GM21526 (cell line): ENCODE results near the gene CACNA1C.

Source experiments
- ATAC-seq: cut with Tn5 transposase; IDR thresholded peaks from one replicate; pipeline ENCODE4 v1.9.1; 2021; ENCODE audit warnings: moderate library complexity; ENCODE audit not compliant: unreplicated experiment, low FRiP score

The CACNA1C gene

GRCh38 chr12:2165021-2165420, 112.2 kb downstream of the CACNA1C start:
- no peak for ATAC-seq

- ATAC-seq: no peak
Measured at GRCh38 chr12:2165927-2166326, 113.1 kb downstream of the CACNA1C start.

DNA sequence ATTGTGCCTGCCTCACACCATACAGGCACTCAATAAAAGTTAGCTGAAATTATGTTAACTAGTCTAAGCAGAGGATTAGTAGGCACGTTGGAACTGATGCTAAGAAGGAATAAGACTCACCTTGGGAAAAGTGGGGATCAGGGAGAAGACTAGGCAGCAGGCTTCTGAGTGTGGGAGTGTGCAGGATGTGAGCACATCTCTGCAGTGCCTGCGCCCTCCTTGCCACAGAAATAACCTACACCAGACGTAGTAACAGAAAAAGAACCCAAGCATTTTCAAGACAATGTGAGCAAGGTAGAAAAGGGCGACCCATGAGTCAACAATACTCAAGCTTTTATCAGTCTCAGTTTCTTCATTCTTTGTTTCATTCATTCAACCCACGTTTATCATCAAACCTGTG, 113.9 kb downstream of the CACNA1C start:
- no peak for ATAC-seq

GRCh38 chr12:2167231-2167630, 114.4 kb downstream of the CACNA1C start:
- ATAC-seq: no peak

- no peak for ATAC-seq
Measured at GRCh38 chr12:2168808-2169207, 116.0 kb downstream of the CACNA1C start.

- no peak for ATAC-seq
Measured at GRCh38 chr12:2169489-2169888, 116.7 kb downstream of the CACNA1C start.

- no peak for ATAC-seq
Measured at GRCh38 chr12:2169940-2170339, 117.2 kb downstream of the CACNA1C start.

GRCh38 chr12:2170376-2170775, 117.6 kb downstream of the CACNA1C start:
- ATAC-seq: no peak

- ATAC-seq: no peak
Measured at GRCh38 chr12:2171672-2172426, 119.1 kb downstream of the CACNA1C start.

- no peak for ATAC-seq
Measured at GRCh38 chr12:2172491-2173214, 119.9 kb downstream of the CACNA1C start.

DNA sequence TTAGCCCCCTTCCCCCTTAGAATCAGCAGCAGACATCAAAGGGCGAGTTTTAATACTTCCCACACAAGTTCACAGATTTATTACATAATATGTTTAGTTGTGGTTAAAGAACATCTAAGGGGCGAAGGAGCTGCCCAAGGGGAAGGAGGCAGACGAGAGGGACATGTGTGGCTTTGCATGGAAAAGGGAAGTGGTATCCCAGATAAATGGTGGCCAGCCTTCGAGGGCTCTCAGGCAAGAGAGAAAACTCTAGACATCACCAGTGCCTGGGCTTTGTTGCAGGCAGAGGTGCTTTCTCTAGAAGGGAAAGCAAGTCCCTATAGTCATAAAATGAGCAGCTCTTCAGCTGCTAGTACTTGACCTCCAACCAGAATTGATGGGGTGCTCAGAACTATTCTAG, 121.2 kb downstream of the CACNA1C start:
- no peak for ATAC-seq

GRCh38 chr12:2177003-2177402, 124.2 kb downstream of the CACNA1C start:
- no peak for ATAC-seq

- ATAC-seq: no peak
Measured at GRCh38 chr12:2177751-2178150, 125.0 kb downstream of the CACNA1C start.

DNA sequence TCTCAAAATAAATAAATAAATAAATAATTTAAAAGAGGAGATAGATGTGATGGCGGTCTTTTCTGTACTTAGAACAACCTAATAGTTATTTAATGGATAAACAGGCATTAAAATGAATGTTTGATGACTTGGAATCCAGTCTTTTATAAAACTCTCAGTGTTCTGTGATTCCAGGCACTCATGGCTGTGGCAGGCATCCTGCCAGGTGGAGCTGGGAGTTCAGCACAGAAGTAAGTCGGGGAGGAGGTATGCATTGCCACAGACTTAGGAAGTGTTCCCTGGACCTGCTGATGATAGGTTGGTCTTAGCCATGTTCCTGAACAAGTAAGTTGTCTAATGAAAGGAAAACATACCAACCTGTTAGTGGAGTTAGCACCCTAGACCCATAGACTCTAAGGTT, 126.3 kb downstream of the CACNA1C start:
- no peak for ATAC-seq

DNA sequence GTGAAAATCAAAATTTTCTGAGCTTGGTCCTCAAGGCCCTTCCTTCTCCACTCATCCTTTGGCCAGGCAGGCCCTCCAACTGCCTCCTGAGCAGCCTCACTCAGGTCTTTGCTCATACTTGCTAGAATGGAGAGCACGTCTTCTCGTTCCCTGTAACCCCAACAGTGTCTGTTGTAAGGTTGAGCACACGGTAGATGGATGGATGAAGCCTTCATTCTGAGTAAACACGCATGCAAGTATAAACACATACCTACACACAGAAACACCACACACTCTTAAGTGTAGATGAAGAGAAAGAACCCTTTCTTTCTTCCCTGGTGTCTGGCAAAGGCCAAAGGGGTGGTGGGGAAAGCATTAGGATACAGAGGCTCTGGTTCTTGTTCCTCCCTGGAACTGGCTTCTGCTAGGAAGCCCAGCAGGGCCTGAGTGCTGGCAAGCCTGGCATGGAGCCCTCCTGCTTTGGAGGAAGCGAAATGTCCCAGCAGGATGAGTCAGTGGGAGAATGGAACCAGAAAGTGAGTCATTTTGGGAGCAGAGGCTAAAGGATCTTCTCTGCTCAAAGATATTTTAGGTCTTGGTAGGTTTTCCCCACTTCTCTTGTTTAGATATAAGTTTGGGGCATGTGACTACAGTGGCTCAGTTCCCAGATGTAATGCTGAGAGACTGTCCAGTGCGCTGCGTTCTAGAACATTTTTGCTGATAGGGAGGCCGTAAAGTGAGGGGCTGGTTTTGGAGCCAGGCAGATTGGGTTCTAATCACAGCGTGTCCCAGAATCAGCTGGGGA, 127.4 kb downstream of the CACNA1C start:
- no peak for ATAC-seq

DNA sequence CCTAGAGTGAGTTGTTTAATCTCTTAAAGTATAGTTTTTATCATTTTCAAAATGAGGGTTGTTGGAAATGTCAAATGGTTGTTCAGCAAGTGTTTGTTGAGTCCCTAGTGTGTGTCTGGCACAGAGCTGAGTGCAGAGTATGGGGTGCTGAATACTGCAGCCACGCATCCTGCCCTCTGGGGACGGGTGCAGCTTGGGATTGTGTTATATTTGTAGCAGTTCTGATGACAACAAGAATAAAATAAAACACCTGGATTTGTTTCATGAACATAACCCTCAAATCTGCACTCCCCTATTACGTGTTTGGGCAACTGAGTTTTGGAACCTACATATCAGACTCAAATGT, 127.9 kb downstream of the CACNA1C start:
- no peak for ATAC-seq

DNA sequence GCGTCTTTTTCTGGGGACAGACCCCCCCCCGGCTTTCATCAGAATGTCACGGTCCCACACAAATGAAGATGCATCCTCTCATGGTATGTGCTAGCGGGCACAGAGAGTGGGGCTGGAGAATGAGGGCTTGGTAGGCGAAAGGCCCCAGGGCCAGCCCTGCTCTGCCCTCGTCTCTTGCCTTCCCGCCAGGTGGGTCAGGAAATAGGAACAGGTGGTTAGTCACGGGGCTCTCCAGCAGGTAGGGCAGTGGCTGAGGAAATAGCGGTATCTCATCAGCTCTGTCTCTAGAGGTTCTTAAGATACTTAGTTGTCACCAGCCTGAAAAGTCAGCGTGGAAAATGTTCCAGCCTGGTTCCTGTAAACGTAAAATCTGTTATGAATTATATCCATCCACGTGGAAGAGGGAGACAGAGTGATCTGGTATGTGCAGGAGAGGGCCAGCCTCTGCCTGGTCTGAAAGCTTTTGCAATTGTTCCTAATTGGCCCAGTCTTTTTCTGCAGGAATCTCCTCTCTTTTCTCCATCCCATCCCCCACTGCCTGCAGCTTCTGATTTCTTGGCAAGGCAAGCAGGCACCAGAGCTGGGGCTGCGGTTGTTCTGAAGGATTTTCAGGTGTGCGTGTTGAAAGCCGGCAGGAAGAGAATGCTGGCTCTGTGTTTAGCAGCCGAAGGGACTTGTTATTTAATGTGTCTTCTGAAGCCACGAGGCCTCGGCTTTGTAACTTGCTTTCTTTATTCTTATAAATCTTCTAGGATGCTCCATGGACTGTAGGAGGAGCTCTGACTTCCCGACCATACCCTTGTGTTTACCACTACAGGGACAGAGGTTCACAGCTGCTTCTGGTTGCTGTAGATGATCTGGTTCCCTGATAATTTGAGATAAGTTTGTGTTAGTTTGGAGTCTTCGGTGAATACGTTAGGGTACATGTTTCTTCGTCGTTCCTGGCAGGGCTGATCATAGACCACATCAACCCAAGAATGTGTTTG, 131.1 kb downstream of the CACNA1C start:
- ATAC-seq: no peak

GRCh38 chr12:2185751-2186341, 133.1 kb downstream of the CACNA1C start:
- ATAC-seq: no peak

- ATAC-seq: no peak
Measured at GRCh38 chr12:2187195-2187945, 134.6 kb downstream of the CACNA1C start.
